MV-4-11 (cell line): Measurements from ENCODE around the gene VIPAS39.
"Not testable (repeated sequence)": the region's sequence is repeated elsewhere in the genome, so short reads cannot be mapped to it uniquely, and the experiment has no call there.

Experiments
- DNase-seq: peaks from one replicate; lab custom pipeline; 2025; lab: John Stamatoyannopoulos, UW

Gene VIPAS39

GRCh38 chr14:77470224-77470870 is 12.9 kb upstream of the VIPAS39 start:
- DNase-seq, result no peak

- no peak for DNase-seq
Observed at GRCh38 chr14:77469539-77469938, 12.1 kb upstream of the VIPAS39 start.

GRCh38 chr14:77469067-77469505 is 11.7 kb upstream of the VIPAS39 start:
- DNase-seq, result no peak

- DNase-seq, result no peak
Observed at GRCh38 chr14:77467801-77468200, 10.4 kb upstream of the VIPAS39 start.

GRCh38 chr14:77459072-77459723 is 1.8 kb upstream of the VIPAS39 start:
- DNase-seq, result peak; percentile 65

- DNase-seq, result peak; percentile 37
Observed at GRCh38 chr14:77458249-77458950, 999 bp upstream of the VIPAS39 start.

GRCh38 chr14:77457115-77457521 is 283 bp downstream of the VIPAS39 start:
- no peak for DNase-seq

- DNase-seq, result no peak
Observed at GRCh38 chr14:77455966-77456640, 1.3 kb downstream of the VIPAS39 start.

- DNase-seq, result no peak
Observed at GRCh38 chr14:77442196-77442595, 15.2 kb downstream of the VIPAS39 start.

GRCh38 chr14:77439861-77440260 is 17.5 kb downstream of the VIPAS39 start:
- no peak for DNase-seq

- no peak for DNase-seq
Observed at GRCh38 chr14:77438596-77438995, 18.8 kb downstream of the VIPAS39 start.

- DNase-seq, result no peak
Observed at GRCh38 chr14:77436042-77436441, 21.4 kb downstream of the VIPAS39 start.

GRCh38 chr14:77426396-77426795 is 31.0 kb downstream of the VIPAS39 start:
- DNase-seq, result no peak

- DNase-seq, result no peak
Observed at GRCh38 chr14:77424862-77425261, 32.5 kb downstream of the VIPAS39 start.

- DNase-seq, result no peak
Observed at GRCh38 chr14:77423423-77423822, 34.0 kb downstream of the VIPAS39 start, which contains the start of gene NOXRED1. Gene NOXRED1 (minus strand): TSS chr14:77423523. CDS start chr14:77422889, 634 bp downstream.

- no peak for DNase-seq
Observed at GRCh38 chr14:77421201-77421600, 36.2 kb downstream of the VIPAS39 start.

GRCh38 chr14:77416836-77417235 is 40.6 kb downstream of the VIPAS39 start:
- peak; percentile 33 for DNase-seq

GRCh38 chr14:77416098-77416497 is 41.3 kb downstream of the VIPAS39 start:
- not testable (repeated sequence) for DNase-seq

- DNase-seq, result not testable (repeated sequence)
Observed at GRCh38 chr14:77415403-77416030, 41.9 kb downstream of the VIPAS39 start.

- no peak for DNase-seq
Observed at GRCh38 chr14:77409131-77409533, 48.3 kb downstream of the VIPAS39 start.

- DNase-seq, result peak; percentile 90
Observed at GRCh38 chr14:77407158-77407557, 50.2 kb downstream of the VIPAS39 start.

GRCh38 chr14:77406718-77407117 is 50.7 kb downstream of the VIPAS39 start:
- DNase-seq, result peak; percentile 88
